ENCODE results near the gene NRAP. TPM values are rescaled to one million over a fixed set of nuclear protein-coding genes. Genes with fewer than 3 reads are reported as not detected.

NRAP gene
- total RNA-seq, 1 experiment from 2014 or later = not detected

DNA sequence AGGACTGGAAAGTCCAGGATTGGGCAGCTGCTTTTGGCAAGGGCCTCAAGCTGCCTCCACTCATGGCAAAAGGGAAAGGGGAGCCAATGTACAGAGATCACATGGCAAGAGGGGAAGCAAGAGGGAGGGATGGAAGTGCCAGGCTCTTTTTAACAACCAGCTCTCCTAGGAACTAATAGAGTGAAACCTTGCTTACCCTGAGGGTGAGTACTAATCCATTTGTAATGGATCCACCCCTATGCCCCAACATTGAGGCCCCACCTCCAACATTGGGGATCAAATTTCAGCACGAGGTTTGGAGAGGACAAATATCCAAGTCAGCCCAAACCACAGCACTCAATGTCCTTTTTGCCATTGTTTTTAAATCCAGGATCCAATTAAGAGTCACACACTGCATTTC is 98.5 kb downstream of the NRAP start:
- H4K20me1 ChIP-seq (ENCODE audit: control insufficient read depth, insufficient read depth, insufficient read length) = no peaks in the 10 kb centered on the region
- H3K9ac ChIP-seq (ENCODE audit: extremely low read depth, insufficient read length, low read length) = no peak overlapping the region
- Mint-ChIP-seq H3K9me3 (peaks cover 0 to 7% of the 10 kb centered on the region in 2 experiments; a peak in 1 of 5 replicates), H3K36me3 (ENCODE audit: insufficient read depth in 1 of 3, low read depth in 3 of 3) (no peaks in the 10 kb centered on the region), H3K4me1 (peaks cover 23 to 41% of the 10 kb centered on the region in 2 experiments), H3K4me3 (no peak overlapping the region), H3K27me3 (ENCODE audit: low read depth) (peaks cover 91% of the 10 kb centered on the region), H3K27ac (no peak overlapping the region)
- H2BK15ac ChIP-seq (ENCODE audit: low read depth, low read length) = no peak overlapping the region
- no peaks in the 10 kb centered on the region for H3K79me2 ChIP-seq (ENCODE audit: insufficient read depth, low read length)
- no peaks in the 10 kb centered on the region for H3K79me1 ChIP-seq (ENCODE audit: insufficient read depth, low read depth, low read length, poor library complexity, severe bottlenecking)
- H3T11ph ChIP-seq (ENCODE audit: low read length) = no peak overlapping the region
- no peak for DNase-seq
- no peak overlapping the region for H3K23ac ChIP-seq (ENCODE audit: insufficient read length, low read depth, low read length)
- no peak overlapping the region for H2BK12ac ChIP-seq (ENCODE audit: insufficient read length, low read depth, low read length)
- H3K4me2 ChIP-seq (ENCODE audit: insufficient read depth, insufficient read length, low read length) = no peak overlapping the region
- no peak overlapping the region for H4K8ac ChIP-seq (replicated peaks; ENCODE audit: insufficient read length, low read depth, low read length)
- H3K9me3 ChIP-seq (ENCODE audit: control insufficient read depth, low read depth, low read length) = no peaks in the 10 kb centered on the region
- no peak overlapping the region for H3K56ac ChIP-seq (ENCODE audit: insufficient read length, low read depth, low read length)
- peaks cover 27% of the 10 kb centered on the region for H3K27me3 ChIP-seq (ENCODE audit: insufficient read depth, low read length)
- no peak overlapping the region for H4K5ac ChIP-seq (ENCODE audit: insufficient read length, low read depth, low read length)
- no peak overlapping the region for H2BK5ac ChIP-seq (ENCODE audit: insufficient read length, low read length)
- H3K4ac ChIP-seq (ENCODE audit: low read depth, low read length) = no peak overlapping the region
- no CpG with 5 or more reads among the region's 1 CpG for WGBS (ENCODE audit: extremely low coverage, insufficient read length, low lambda C conversion rate)
- no peak overlapping the region for H4K91ac ChIP-seq (ENCODE audit: insufficient read length, low read depth, low read length)
- H2AK5ac ChIP-seq (ENCODE audit: insufficient read length, low read length) = no peak overlapping the region
- TF ChIP-seq, protein P1, sequence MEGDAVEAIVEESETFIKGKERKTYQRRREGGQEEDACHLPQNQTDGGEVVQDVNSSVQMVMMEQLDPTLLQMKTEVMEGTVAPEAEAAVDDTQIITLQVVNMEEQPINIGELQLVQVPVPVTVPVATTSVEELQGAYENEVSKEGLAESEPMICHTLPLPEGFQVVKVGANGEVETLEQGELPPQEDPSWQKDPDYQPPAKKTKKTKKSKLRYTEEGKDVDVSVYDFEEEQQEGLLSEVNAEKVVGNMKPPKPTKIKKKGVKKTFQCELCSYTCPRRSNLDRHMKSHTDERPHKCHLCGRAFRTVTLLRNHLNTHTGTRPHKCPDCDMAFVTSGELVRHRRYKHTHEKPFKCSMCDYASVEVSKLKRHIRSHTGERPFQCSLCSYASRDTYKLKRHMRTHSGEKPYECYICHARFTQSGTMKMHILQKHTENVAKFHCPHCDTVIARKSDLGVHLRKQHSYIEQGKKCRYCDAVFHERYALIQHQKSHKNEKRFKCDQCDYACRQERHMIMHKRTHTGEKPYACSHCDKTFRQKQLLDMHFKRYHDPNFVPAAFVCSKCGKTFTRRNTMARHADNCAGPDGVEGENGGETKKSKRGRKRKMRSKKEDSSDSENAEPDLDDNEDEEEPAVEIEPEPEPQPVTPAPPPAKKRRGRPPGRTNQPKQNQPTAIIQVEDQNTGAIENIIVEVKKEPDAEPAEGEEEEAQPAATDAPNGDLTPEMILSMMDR (conservative IDR thresholded peaks at IDR 0.05) = no peak
- no peaks in the 10 kb centered on the region for H3K4me1 ChIP-seq (ENCODE audit: insufficient read depth, low read length)
- no peak overlapping the region for H3K18ac ChIP-seq (ENCODE audit: insufficient read length, low read depth, low read length)
- no peak overlapping the region for H2BK20ac ChIP-seq (ENCODE audit: low read depth, low read length, poor library complexity, severe bottlenecking)
- H2AFZ ChIP-seq (ENCODE audit: low read length) = no peak overlapping the region
- no peak overlapping the region for H3K14ac ChIP-seq (ENCODE audit: insufficient read depth, low read length)
- H3K23me2 ChIP-seq (ENCODE audit: insufficient read length, low read depth, low read length, poor library complexity, severe bottlenecking) = peaks cover 4% of the 10 kb centered on the region
- no peak overlapping the region for H2BK120ac ChIP-seq (ENCODE audit: low read depth, low read length, poor library complexity, severe bottlenecking)
- H3K27ac ChIP-seq (ENCODE audit: insufficient read length, low read depth, low read length) = no peak overlapping the region

Measured in H9 (cell line).